HepG2 (cell line): ENCODE measurements around the gene FAM120AOS. TPM values are rescaled to one million over a fixed set of nuclear protein-coding genes. Genes with fewer than 3 reads are reported as not detected.

ENCODE experiments used
- DMAP1 ChIP-seq: IDR thresholded peaks from 2 replicates; pipeline ENCODE4 v1.6.1; 2016
- PAWR ChIP-seq: sonication (generic); formaldehyde crosslinking; IDR thresholded peaks from 2 replicates; pipeline ENCODE4 v1.4.0; 2020; ENCODE audit warnings: missing genetic modification reagents, mild to moderate bottlenecking, borderline replicate concordance
- RXRA ChIP-seq: sonication (generic); formaldehyde crosslinking; IDR thresholded peaks from 2 replicates; pipeline ENCODE4 v1.5.1; 2020; ENCODE audit warnings: missing genetic modification reagents
- SRY ChIP-seq: sonication (generic); formaldehyde crosslinking; IDR thresholded peaks from 2 replicates; pipeline ENCODE4 v1.8.0; 2022; ENCODE audit warnings: mild to moderate bottlenecking, missing genetic modification reagents
- TAF1 ChIP-seq: sonication (generic); formaldehyde crosslinking; IDR thresholded peaks from 2 replicates; pipeline ENCODE4 v1.4.0; 2020; ENCODE audit warnings: missing genetic modification reagents
- ZFP36L1 ChIP-seq: sonication (generic); formaldehyde crosslinking; IDR thresholded peaks from 2 replicates; pipeline ENCODE4 v1.8.0; 2022; ENCODE audit warnings: mild to moderate bottlenecking, missing genetic modification reagents, moderate library complexity
- ZMAT5 ChIP-seq: sonication (generic); formaldehyde crosslinking; IDR thresholded peaks from 2 replicates; pipeline ENCODE4 v1.5.0; 2020; ENCODE audit warnings: mild to moderate bottlenecking, low read depth, missing genetic modification reagents, borderline replicate concordance
- ZNF329 ChIP-seq: sonication (generic); formaldehyde crosslinking; IDR thresholded peaks from 2 replicates; pipeline ENCODE4 v1.9.0; 2021; ENCODE audit warnings: low read depth, mild to moderate bottlenecking, missing genetic modification reagents
- ZNF414 ChIP-seq: sonication (generic); formaldehyde crosslinking; IDR thresholded peaks from 2 replicates; pipeline ENCODE4 v1.5.0; 2020; ENCODE audit warnings: missing genetic modification reagents
- ZNF431 ChIP-seq: sonication (generic); formaldehyde crosslinking; IDR thresholded peaks from 2 replicates; pipeline ENCODE4 v1.9.0; 2022; ENCODE audit warnings: missing genetic modification reagents, low read depth, mild to moderate bottlenecking, borderline replicate concordance
- ZNF441 ChIP-seq: sonication (generic); formaldehyde crosslinking; IDR thresholded peaks from 2 replicates; pipeline ENCODE4 v1.7.0; 2021; ENCODE audit warnings: missing genetic modification reagents, borderline replicate concordance
- ZNF513 ChIP-seq: sonication (generic); formaldehyde crosslinking; conservative IDR thresholded peaks from 2 replicates; pipeline ENCODE4 v1.5.0; 2020; ENCODE audit warnings: missing genetic modification reagents
- ZNF547 ChIP-seq: sonication (generic); formaldehyde crosslinking; IDR thresholded peaks from 2 replicates; pipeline ENCODE4 v1.5.1; 2020; ENCODE audit warnings: mild to moderate bottlenecking, missing genetic modification reagents
- ZNF703 ChIP-seq: sonication (generic); formaldehyde crosslinking; IDR thresholded peaks from 2 replicates; pipeline ENCODE4 v1.5.1; 2020; ENCODE audit warnings: missing genetic modification reagents, mild to moderate bottlenecking, moderate library complexity, borderline replicate concordance
- polyA plus RNA-seq, 8 experiments: library from polyadenylated mRNA; depleted of rRNA in 3 of 8; stranded (reverse) in 7 of 8; unstranded in 1 of 8; fragments of >200 nt; fragmentation: Illumina TruSeq in 4 of 8; extraction: Trizol in 4 of 8; gene quantifications; 2 replicates each; pipeline versions ENCODE4 v1.2.1 to v1.2.3, GENCODE V29; 2011 to 2016; ENCODE audit warnings: low read depth in 4 of 8, missing spikeins in 1 of 8, mixed read lengths in 1 of 8; ENCODE audit not compliant: insufficient read depth in 1 of 8
- total RNA-seq, 5 experiments: library from RNA; depleted of rRNA; stranded (reverse); fragments of >200 nt; fragmentation: Illumina TruSeq; extraction: Trizol; gene quantifications; 2 replicates each; pipeline ENCODE4 v1.2.3, GENCODE V29; 2016; ENCODE audit warnings: low read depth in 1 of 5
- TF ChIP-seq, protein P1 (sequence below): sonication (generic); formaldehyde crosslinking; IDR thresholded peaks from 2 replicates; pipeline ENCODE4 v1.5.0; 2020; ENCODE audit warnings: mild to moderate bottlenecking, missing genetic modification reagents, borderline replicate concordance

The FAM120AOS gene
- total and polyA plus RNA-seq, 2 of the 13 experiments (the other 11 are each of a cell fraction or from before 2014, with no cell fraction given) = 28.2 to 34.6 TPM

GRCh38 chr9:93451849-93452709 is 1.3 kb downstream of the FAM120AOS start (continued):
- TF ChIP-seq ZNF703 (CRISPR knock-in tag) = peak; percentile 70; the same call in 1 of the 2 replicates
- no peak; the same call in 1 of the 2 replicates for TF ChIP-seq ZFP36L1 (CRISPR knock-in tag)
- TF ChIP-seq ZNF431 (CRISPR knock-in tag) = 0 out of 2 replicates have a peak, but pooled peaks have one; percentile 40
- peak; percentile 75; the same call in 1 of the 2 replicates for TF ChIP-seq ZNF547 (CRISPR knock-in tag)
- peak; percentile 59; the same call in 1 of the 2 replicates for TF ChIP-seq ZNF441 (CRISPR knock-in tag)
- TF ChIP-seq TAF1 (CRISPR knock-in tag) = peak; percentile 54; the same call in 1 of the 2 replicates
- peak; percentile 63; the same call in 1 of the 2 replicates for TF ChIP-seq ZNF414
- 0 out of 2 replicates have a peak, but pooled peaks have one; percentile 33 for TF ChIP-seq ZNF513 (CRISPR knock-in tag)
- TF ChIP-seq, protein P1, sequence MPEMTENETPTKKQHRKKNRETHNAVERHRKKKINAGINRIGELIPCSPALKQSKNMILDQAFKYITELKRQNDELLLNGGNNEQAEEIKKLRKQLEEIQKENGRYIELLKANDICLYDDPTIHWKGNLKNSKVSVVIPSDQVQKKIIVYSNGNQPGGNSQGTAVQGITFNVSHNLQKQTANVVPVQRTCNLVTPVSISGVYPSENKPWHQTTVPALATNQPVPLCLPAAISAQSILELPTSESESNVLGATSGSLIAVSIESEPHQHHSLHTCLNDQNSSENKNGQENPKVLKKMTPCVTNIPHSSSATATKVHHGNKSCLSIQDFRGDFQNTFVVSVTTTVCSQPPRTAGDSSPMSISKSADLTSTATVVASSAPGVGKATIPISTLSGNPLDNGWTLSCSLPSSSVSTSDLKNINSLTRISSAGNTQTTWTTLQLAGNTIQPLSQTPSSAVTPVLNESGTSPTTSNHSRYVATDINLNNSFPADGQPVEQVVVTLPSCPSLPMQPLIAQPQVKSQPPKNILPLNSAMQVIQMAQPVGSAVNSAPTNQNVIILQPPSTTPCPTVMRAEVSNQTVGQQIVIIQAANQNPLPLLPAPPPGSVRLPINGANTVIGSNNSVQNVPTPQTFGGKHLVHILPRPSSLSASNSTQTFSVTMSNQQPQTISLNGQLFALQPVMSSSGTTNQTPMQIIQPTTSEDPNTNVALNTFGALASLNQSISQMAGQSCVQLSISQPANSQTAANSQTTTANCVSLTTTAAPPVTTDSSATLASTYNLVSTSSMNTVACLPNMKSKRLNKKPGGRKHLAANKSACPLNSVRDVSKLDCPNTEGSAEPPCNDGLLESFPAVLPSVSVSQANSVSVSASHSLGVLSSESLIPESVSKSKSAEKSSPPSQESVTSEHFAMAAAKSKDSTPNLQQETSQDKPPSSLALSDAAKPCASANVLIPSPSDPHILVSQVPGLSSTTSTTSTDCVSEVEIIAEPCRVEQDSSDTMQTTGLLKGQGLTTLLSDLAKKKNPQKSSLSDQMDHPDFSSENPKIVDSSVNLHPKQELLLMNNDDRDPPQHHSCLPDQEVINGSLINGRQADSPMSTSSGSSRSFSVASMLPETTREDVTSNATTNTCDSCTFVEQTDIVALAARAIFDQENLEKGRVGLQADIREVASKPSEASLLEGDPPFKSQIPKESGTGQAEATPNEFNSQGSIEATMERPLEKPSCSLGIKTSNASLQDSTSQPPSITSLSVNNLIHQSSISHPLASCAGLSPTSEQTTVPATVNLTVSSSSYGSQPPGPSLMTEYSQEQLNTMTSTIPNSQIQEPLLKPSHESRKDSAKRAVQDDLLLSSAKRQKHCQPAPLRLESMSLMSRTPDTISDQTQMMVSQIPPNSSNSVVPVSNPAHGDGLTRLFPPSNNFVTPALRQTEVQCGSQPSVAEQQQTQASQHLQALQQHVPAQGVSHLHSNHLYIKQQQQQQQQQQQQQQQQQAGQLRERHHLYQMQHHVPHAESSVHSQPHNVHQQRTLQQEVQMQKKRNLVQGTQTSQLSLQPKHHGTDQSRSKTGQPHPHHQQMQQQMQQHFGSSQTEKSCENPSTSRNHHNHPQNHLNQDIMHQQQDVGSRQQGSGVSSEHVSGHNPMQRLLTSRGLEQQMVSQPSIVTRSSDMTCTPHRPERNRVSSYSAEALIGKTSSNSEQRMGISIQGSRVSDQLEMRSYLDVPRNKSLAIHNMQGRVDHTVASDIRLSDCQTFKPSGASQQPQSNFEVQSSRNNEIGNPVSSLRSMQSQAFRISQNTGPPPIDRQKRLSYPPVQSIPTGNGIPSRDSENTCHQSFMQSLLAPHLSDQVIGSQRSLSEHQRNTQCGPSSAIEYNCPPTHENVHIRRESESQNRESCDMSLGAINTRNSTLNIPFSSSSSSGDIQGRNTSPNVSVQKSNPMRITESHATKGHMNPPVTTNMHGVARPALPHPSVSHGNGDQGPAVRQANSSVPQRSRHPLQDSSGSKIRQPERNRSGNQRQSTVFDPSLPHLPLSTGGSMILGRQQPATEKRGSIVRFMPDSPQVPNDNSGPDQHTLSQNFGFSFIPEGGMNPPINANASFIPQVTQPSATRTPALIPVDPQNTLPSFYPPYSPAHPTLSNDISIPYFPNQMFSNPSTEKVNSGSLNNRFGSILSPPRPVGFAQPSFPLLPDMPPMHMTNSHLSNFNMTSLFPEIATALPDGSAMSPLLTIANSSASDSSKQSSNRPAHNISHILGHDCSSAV (CRISPR knock-in tag) = no peak
- TF ChIP-seq DMAP1 (CRISPR knock-in tag) = 0 out of 2 replicates have a peak, but pooled peaks have one; percentile 34
- TF ChIP-seq PAWR = no peak
- TF ChIP-seq ZMAT5 (CRISPR knock-in tag) = no peak
- peak; percentile 92 for TF ChIP-seq SRY
- 0 out of 2 replicates have a peak, but pooled peaks have one; percentile 58 for TF ChIP-seq ZNF329 (CRISPR knock-in tag)
- no peak for TF ChIP-seq RXRA (CRISPR knock-in tag)
